Transverse colon (tissue), 4 donors: ENCODE data around the gene ECM2. TPM values are rescaled to one million over a fixed set of nuclear protein-coding genes. Genes with fewer than 3 reads are reported as not detected.

Experiments
- DNase-seq: peaks from one replicate; pipeline ENCODE4 v3.0.0-alpha.2; 2019
- H3K27ac ChIP-seq, 4 donors: fragments of 200-600 bp; sonication (generic); 2 replicates each; pipeline ENCODE4 v1.5.1; 2016 to 2018; ENCODE audit warnings: inconsistent platforms in 4 of 4
- H3K27me3 ChIP-seq: fragments of 200-600 bp; sonication (generic); 2 replicates; pipeline ENCODE4 v1.5.1; 2017; ENCODE audit warnings: inconsistent platforms
- H3K36me3 ChIP-seq, 4 donors: fragments of 200-600 bp; sonication (generic); 2 replicates each; pipeline ENCODE4 v1.5.1; 2017 to 2019; ENCODE audit warnings: inconsistent platforms in 4 of 4
- H3K4me1 ChIP-seq, 4 donors: fragments of 200-600 bp; sonication (generic); 2 replicates each; pipeline ENCODE4 v1.5.1; 2017 to 2020; ENCODE audit warnings: inconsistent platforms in 4 of 4
- H3K4me3 ChIP-seq, 4 donors: fragments of 200-600 bp; sonication (generic); 1 replicate in 1 of 4; 2 replicates in 3 of 4; pipeline versions ENCODE4 v1.5.1 to v1.6.1; 2017 to 2019; ENCODE audit warnings: inconsistent platforms in 4 of 4
- H3K9me3 ChIP-seq, 2 donors: fragments of 200-600 bp; sonication (generic); 2 replicates each; pipeline ENCODE4 v1.5.1; 2017 to 2019; ENCODE audit warnings: inconsistent platforms in 2 of 2
- EP300 ChIP-seq: sonication (generic); formaldehyde crosslinking; IDR thresholded peaks from one replicate; pipeline ENCODE4 v1.6.1; 2017; ENCODE audit warnings: antibody characterized with exemption, low read depth
- POLR2A ChIP-seq: fragments of 450-650 bp; IDR thresholded peaks from one replicate; pipeline ENCODE4 v1.6.1; 2016; ENCODE audit warnings: antibody characterized with exemption, mild to moderate bottlenecking, moderate library complexity
- POLR2AphosphoS5 ChIP-seq, 3 donors: sonication (generic); formaldehyde crosslinking; IDR thresholded peaks; one replicate each; pipeline ENCODE4 v1.6.1; 2016; ENCODE audit warnings: antibody characterized with exemption in 3 of 3
- WGBS, 2 donors: methylation state at CpG; one replicate each; pipeline ENCODE4 v1.1.5; 2018; ENCODE audit warnings: low coverage in 1 of 2; 5-methylcytosine and 5-hydroxymethylcytosine counted together
- in situ Hi-C, 4 donors: fragments of 200-750 bp; cut with MboI; loops; one replicate each; pipeline versions ENCODE4 v1.15.0 to v1.15.1; 2017; ENCODE audit warnings: low sequenced_read_pairs in 3 of 4, low pct_ligation_motif_present in 1 of 4, low pct_unique_long_range_greater_than_20kb in 1 of 4
- intact Hi-C: fragments of 100-400 bp; cut with DNase I; formaldehyde crosslinking; loops from one replicate; pipeline ENCODE4 v1.15.1; 2023; ENCODE audit warnings: low total_unique reads
- total RNA-seq, 4 donors: library from RNA; depleted of rRNA; stranded (reverse); fragments of >200 nt; gene quantifications; one replicate each; pipeline ENCODE4 v1.1.0, GENCODE V29; 2016
- TF ChIP-seq, protein P1 (sequence below), 5 experiments: fragments of 200-600 bp in 3 of 5; fragments of 450-650 bp in 2 of 5; sonication (generic) in 3 of 5; IDR thresholded peaks; 1 replicate in 2 of 5; 2 replicates in 3 of 5; pipeline ENCODE4 v1.5.1; 2016 to 2017; ENCODE audit warnings: antibody characterized with exemption in 5 of 5, inconsistent platforms in 3 of 5, mild to moderate bottlenecking in 2 of 5, moderate library complexity in 1 of 5

ECM2 gene
- total RNA-seq, 4 donors from 2014 or later, result 0.37 to 7.2 (median 3.1) TPM

- H3K4me1 ChIP-seq, result no peaks in the 10 kb centered on the region
- no peak overlapping the region for H3K27ac ChIP-seq
- TF ChIP-seq, protein P1, sequence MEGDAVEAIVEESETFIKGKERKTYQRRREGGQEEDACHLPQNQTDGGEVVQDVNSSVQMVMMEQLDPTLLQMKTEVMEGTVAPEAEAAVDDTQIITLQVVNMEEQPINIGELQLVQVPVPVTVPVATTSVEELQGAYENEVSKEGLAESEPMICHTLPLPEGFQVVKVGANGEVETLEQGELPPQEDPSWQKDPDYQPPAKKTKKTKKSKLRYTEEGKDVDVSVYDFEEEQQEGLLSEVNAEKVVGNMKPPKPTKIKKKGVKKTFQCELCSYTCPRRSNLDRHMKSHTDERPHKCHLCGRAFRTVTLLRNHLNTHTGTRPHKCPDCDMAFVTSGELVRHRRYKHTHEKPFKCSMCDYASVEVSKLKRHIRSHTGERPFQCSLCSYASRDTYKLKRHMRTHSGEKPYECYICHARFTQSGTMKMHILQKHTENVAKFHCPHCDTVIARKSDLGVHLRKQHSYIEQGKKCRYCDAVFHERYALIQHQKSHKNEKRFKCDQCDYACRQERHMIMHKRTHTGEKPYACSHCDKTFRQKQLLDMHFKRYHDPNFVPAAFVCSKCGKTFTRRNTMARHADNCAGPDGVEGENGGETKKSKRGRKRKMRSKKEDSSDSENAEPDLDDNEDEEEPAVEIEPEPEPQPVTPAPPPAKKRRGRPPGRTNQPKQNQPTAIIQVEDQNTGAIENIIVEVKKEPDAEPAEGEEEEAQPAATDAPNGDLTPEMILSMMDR (IDR thresholded peaks at IDR 0.05), result no peak
- TF ChIP-seq POLR2A (no peak), POLR2AphosphoS5 (IDR thresholded peaks at IDR 0.05) (no peak), EP300 (no peak)
- no peak for DNase-seq
- intact Hi-C loops, result no loop called here
- H3K4me3 ChIP-seq, result no peak overlapping the region
- no peaks in the 10 kb centered on the region for H3K9me3 ChIP-seq
- H3K27me3 ChIP-seq, result no peaks in the 10 kb centered on the region
- no peaks in the 10 kb centered on the region for H3K36me3 ChIP-seq
- in situ Hi-C loops, result no loop called here
Measured at GRCh38 chr9:92530893-92531292, 4.9 kb downstream of the ECM2 start.

GRCh38 chr9:92529124-92529523 lies 6.7 kb downstream of the ECM2 start:
- intact Hi-C loops (no loop called here), in situ Hi-C loops (no loop called here)
- Histone ChIP-seq H3K9me3 (no peaks in the 10 kb centered on the region), H3K27me3 (no peaks in the 10 kb centered on the region), H3K36me3 (no peaks in the 10 kb centered on the region), H3K4me3 (no peak overlapping the region), H3K4me1 (no peaks in the 10 kb centered on the region), H3K27ac (no peak overlapping the region)
- DNase-seq, result no peak
- WGBS, 2 donors, result 91 to 100% methylated on average over 3 of the region's 3 CpGs
- TF ChIP-seq EP300 (no peak), POLR2A (no peak), POLR2AphosphoS5 (IDR thresholded peaks at IDR 0.05) (no peak)
- TF ChIP-seq, protein P1 (IDR thresholded peaks at IDR 0.05), result no peak

DNA sequence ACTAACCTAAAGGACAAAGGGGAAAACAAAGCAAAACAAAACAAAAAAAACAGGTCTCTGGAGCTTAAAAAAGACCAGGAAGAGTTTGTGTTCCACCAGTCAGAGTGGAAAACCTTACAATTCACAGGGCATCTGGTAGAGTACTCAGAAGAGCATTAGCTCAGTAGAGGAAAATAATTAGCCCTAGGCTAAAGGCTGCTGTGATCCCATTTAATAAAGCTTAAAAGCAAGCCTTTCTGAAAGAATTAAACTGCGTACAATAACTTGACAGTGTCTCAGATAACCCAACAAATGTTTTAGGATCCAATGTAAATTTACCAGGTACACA lies 7.3 kb downstream of the ECM2 start:
- intact Hi-C loops, result no loop called here
- Histone ChIP-seq H3K36me3 (no peaks in the 10 kb centered on the region), H3K4me3 (no peak overlapping the region), H3K27me3 (no peaks in the 10 kb centered on the region), H3K27ac (no peak overlapping the region), H3K9me3 (no peaks in the 10 kb centered on the region), H3K4me1 (no peaks in the 10 kb centered on the region)
- in situ Hi-C loops, result no loop called here
- TF ChIP-seq EP300, result no peak
- no peak for TF ChIP-seq POLR2A
- TF ChIP-seq, protein P1 (IDR thresholded peaks at IDR 0.05), result no peak
- TF ChIP-seq POLR2AphosphoS5 (IDR thresholded peaks at IDR 0.05), result no peak
- no peak for DNase-seq
- WGBS, 2 donors, result 83 to 97% methylated on average over 1 of the region's 1 CpG

DNA sequence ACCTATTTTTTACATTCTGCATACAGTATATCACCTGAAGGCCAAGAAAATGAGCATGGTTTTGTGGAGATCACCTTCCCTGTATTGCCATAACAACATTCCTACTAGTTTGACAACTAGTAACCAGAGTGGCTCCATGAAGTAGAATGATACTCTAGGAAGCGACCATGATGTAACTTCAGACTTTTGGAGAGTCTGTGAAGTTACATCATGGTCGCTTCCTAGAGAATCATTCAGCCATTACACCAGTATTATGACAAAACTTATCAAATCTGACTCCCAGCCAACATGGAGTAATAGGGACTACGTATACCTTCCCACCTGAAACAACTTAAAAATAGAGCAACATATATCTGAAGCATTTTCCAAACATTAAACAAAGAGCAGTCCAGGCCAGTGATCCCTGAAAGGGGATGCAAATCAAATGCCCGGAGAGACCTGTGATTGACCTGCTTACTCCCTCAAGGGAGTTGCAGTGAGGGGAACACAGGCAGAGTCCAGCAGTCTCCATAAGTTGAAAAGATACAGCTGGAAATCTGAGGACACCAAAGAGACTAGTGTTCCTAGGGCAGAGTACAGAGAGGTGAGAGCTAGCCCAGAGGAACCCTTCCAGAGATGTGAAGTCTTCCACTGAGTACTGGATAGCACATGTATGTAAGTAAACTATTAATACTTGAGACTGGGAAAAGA lies 7.8 kb downstream of the ECM2 start:
- Histone ChIP-seq H3K9me3 (no peaks in the 10 kb centered on the region), H3K27me3 (no peaks in the 10 kb centered on the region), H3K27ac (no peak overlapping the region), H3K4me1 (no peaks in the 10 kb centered on the region), H3K36me3 (no peaks in the 10 kb centered on the region), H3K4me3 (no peak overlapping the region)
- WGBS, 2 donors, result 83 to 94% methylated on average over 1 to 4 of the region's 4 CpGs
- in situ Hi-C loops, result no loop called here
- intact Hi-C loops, result no loop called here
- TF ChIP-seq POLR2AphosphoS5 (IDR thresholded peaks at IDR 0.05) (no peak), POLR2A (no peak), EP300 (no peak)
- TF ChIP-seq, protein P1 (IDR thresholded peaks at IDR 0.05), result no peak
- no peak for DNase-seq
